Measurements from ENCODE around the gene UPP2.

- TF ChIP-seq POLR2AphosphoS5 (IDR thresholded peaks at IDR 0.05; ENCODE audit: borderline replicate concordance, low read depth, low read length) (no peak), EZH2 (IDR thresholded peaks at IDR 0.05) (no peak)
Observed at GRCh38 chr2:158088093-158088492, 13.6 kb upstream of the UPP2 start.
